Uterus (tissue), 2 donors: ENCODE measurements around the gene SYNCRIP.

ENCODE experiments used
- POLR2A ChIP-seq, 2 donors: fragments of 450-650 bp; IDR thresholded peaks; one replicate each; pipeline ENCODE4 v1.6.1; 2016; ENCODE audit warnings: antibody characterized with exemption in 2 of 2, mild to moderate bottlenecking in 1 of 2, moderate library complexity in 1 of 2
- TF ChIP-seq, protein P1 (sequence below), 4 experiments: fragments of 200-600 bp in 2 of 4; fragments of 450-650 bp in 2 of 4; sonication (generic) in 2 of 4; IDR thresholded peaks; one replicate each; pipeline ENCODE4 v1.5.1; 2016 to 2019; ENCODE audit warnings: antibody characterized with exemption in 4 of 4, mild to moderate bottlenecking in 2 of 4, moderate library complexity in 1 of 4

DNA sequence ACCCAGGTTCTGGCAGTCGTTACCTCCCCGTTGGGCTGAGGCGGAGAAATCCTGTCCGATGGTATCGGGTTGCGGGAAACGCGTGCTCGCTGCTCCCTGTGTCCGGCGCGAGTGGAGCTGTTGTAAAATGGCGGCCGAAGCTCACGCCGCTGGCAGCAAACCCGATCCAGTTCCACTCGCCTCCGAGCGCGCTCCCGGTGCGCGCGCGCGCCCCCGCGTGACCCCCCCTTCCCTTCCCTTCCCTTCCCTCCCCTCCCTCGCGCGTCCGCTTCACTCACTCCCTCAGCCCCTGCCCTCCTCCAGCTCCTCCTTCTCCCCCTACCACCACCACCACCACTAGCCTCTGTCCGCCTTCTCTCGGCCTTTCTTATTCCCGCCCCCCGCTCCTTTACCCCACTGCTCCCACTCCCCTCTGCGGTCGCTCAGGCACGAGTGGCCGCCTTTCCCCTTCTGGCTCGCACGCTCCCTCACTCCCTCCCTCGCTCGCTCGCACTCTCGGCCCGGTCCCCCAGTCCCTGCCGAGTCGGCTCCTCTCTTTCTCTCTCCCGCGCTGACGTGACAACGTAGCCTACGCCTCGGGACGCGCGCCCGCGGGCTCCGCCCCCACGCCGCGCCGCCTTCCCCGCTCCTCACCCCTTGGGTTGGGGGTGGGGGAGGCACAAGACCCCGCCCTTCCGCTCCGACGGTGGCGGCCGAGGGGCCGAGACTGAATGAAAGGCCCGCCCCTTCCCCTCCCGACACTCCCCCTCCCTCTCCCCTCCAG, at the start of gene SYNCRIP:
- peak; percentile 89 to 96 for TF ChIP-seq POLR2A (IDR thresholded peaks at IDR 0.05)
- TF ChIP-seq, protein P1, sequence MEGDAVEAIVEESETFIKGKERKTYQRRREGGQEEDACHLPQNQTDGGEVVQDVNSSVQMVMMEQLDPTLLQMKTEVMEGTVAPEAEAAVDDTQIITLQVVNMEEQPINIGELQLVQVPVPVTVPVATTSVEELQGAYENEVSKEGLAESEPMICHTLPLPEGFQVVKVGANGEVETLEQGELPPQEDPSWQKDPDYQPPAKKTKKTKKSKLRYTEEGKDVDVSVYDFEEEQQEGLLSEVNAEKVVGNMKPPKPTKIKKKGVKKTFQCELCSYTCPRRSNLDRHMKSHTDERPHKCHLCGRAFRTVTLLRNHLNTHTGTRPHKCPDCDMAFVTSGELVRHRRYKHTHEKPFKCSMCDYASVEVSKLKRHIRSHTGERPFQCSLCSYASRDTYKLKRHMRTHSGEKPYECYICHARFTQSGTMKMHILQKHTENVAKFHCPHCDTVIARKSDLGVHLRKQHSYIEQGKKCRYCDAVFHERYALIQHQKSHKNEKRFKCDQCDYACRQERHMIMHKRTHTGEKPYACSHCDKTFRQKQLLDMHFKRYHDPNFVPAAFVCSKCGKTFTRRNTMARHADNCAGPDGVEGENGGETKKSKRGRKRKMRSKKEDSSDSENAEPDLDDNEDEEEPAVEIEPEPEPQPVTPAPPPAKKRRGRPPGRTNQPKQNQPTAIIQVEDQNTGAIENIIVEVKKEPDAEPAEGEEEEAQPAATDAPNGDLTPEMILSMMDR (IDR thresholded peaks at IDR 0.05): no peak
